HG03378 (cell line): ENCODE data around the gene KIAA1217.

Experiments used
- ATAC-seq: cut with Tn5 transposase; IDR thresholded peaks from one replicate; pipeline ENCODE4 v1.9.1; 2021; ENCODE audit warnings: mild to moderate bottlenecking, moderate library complexity; ENCODE audit not compliant: unreplicated experiment

Gene KIAA1217

GRCh38 chr10:24533981-24534380, 325.0 kb downstream of the KIAA1217 start:
- ATAC-seq: no peak

- no peak for ATAC-seq
Measured at GRCh38 chr10:24536636-24537035, 327.7 kb downstream of the KIAA1217 start.

GRCh38 chr10:24541239-24541753, 332.4 kb downstream of the KIAA1217 start:
- ATAC-seq: no peak

DNA sequence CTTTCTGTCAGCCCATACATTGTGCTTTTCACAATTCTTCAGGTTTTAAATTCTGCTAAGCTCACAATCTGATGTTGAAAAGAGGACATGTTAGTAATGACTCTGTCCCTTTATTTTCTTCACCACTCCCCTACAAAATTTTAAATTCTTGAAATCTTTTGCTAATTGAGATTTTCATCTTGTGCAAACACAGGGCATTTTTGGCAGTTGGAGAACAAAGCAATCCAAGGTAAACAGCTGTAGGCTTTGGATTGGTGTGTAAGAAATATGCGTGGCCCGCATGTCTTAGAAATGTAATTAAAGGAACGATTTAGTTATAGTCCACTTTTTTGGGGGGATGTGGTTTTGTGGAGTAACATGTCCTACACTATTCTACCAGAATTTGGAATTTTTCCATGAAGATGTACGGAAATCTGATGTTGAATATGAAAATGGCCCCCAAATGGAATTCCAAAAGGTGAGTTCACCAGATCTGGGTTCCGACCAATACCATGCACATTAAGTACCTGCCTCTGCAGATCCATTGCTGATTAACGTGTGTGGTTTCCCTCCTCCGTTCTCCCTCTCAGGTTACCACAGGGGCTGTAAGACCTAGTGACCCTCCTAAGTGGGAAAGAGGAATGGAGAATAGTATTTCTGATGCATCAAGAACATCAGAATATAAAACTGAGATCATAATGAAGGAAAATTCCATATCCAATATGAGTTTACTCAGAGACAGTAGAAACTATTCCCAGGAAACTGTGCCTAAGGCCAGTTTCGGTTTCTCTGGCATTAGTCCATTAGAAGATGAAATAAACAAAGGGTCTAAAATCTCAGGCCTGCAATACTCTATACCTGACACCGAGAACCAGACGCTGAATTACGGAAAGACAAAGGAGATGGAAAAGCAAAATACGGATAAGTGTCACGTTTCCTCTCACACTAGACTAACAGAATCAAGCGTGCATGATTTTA, 333.7 kb downstream of the KIAA1217 start:
- no peak for ATAC-seq

- ATAC-seq: no peak
Measured at GRCh38 chr10:24544776-24545175, 335.8 kb downstream of the KIAA1217 start.

- no peak for ATAC-seq
Measured at GRCh38 chr10:24545585-24545984, 336.6 kb downstream of the KIAA1217 start.

DNA sequence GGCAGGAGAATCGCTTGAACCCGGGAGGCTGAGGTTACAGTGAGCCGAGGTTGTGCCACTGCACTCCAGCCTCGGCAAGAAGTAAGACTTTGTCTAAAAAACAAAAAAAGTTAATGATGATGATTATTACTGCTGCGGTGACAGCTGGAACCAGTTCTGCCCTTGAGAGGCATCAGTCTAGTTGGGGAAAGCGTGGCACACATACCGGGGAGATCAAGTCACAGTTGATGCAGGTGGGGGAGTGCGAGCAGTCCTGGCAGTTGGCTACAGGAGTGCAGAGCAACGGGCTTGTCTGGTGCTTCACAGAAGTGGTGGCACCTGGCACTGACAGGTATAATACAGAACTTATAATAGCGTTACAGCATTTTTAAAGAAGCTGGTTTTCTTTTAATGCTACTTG, 341.7 kb downstream of the KIAA1217 start:
- ATAC-seq: no peak

DNA sequence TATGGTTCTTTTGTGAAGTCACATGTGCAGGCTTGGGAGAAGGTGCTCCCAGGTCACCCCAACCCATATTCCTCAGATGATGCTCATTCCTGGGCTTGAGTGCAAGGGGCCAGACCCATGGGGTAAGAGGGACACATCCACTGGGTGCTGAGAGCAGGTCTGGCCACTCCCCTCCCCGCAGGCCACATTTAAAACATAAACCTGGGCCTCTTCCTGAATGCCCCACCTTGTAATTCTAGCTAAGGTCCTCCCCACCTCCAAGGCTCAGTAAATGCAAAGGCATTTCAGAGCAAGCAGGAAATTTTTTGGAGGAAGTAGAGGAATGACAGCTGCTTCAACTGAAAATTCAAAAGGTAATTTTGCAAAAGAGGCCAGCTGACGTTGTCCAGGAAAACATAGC, 342.2 kb downstream of the KIAA1217 start:
- ATAC-seq: no peak

- ATAC-seq: no peak
Measured at GRCh38 chr10:24552346-24553016, 343.5 kb downstream of the KIAA1217 start.

GRCh38 chr10:24553051-24553612, 344.2 kb downstream of the KIAA1217 start:
- ATAC-seq: no peak

DNA sequence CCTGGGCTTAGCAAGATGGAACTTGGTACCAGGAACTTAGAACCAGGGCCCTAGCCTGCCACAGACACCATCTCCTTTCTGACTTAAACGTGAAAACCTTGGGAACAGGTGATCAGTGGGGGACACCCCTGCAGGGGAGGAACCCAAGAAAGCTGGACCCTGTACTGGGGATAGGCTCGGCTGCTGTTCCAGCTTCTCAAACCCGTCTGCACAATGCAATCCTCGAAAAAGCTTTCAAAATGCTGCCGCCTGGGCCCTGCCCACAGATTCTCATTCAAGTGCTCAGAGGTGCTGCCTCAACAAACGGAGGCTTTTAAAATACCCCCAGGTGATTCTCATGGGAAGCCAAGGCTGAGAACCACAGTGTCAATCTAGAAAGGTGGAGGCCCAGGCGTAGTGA, 345.1 kb downstream of the KIAA1217 start:
- no peak for ATAC-seq

DNA sequence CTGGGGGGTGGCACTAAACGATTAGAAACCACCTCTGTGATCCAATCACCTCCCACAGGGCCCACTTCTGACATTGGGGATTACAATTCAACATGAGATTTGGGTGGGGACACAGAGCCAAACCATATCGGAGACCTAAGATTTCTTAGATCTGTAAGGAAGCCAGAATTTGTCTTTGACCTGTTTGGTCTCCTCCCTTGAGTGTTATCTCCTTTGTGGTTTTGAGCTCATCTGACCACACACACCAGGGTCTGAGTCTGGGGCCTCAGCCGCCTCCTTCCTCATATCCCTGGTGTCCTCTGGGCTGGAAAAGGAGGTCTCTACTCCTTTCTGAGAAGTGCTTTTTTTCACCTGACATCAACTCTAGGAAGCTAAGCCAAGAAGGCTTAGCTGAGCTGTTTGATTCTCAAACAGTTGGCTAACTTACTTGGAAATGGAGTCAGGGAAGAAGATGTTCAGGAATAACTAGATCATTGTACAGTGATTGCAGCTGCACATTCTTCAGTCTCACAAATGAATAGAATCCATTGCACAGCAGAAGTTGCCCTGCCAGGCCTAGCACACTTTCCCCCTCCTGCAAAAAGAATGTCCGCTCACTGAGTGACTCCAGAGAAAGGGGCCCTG, 347.3 kb downstream of the KIAA1217 start:
- ATAC-seq: no peak

GRCh38 chr10:24556750-24557742, 348.1 kb downstream of the KIAA1217 start:
- peak; percentile 49 for ATAC-seq

GRCh38 chr10:24561453-24561852, 352.5 kb downstream of the KIAA1217 start:
- ATAC-seq: no peak

- ATAC-seq: no peak
Measured at GRCh38 chr10:24568042-24568441, 359.1 kb downstream of the KIAA1217 start.

DNA sequence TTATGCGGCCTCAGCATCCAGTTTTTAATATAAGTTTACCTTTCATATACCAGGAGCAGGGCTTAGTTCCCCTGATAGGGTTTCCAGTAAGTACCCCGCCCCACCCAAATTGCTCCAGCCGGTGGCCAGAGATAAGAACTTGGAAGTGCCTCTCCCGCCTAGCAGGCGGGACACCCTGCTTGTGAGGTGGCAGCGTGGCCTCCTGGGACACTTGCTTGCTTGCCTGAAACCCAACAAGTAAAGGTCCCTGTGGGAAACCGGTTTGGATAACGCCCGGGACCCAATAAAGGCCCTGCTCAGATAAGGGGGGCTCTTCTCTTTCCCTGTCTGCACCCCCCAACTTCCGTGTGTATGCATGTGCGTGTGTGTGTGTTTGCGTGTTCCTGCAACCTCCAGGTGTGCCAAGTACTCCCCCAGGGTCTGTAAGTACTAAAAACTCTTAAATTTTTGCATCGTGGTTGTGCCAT, 360.4 kb downstream of the KIAA1217 start:
- ATAC-seq: no peak

- ATAC-seq: no peak
Measured at GRCh38 chr10:24569828-24570657, 361.1 kb downstream of the KIAA1217 start.

- no peak for ATAC-seq
Measured at GRCh38 chr10:24570658-24571426, 361.9 kb downstream of the KIAA1217 start.
